Upper lobe of left lung (tissue), 6 donors: ENCODE data around the gene GMDS. TPM values are rescaled to one million over a fixed set of nuclear protein-coding genes. Genes with fewer than 3 reads are reported as not detected.

Experiments
- ATAC-seq, 2 donors: fragments of 200-7000 bp; cut with Tn5 transposase; one replicate each; pipeline ENCODE4 v1.9.1; 2022; ENCODE audit warnings: mild to moderate bottlenecking in 2 of 2, moderate library complexity in 2 of 2; ENCODE audit not compliant: low FRiP score in 2 of 2
- DNase-seq, 2 donors: peaks; one replicate each; pipeline ENCODE4 v3.0.0-alpha.2; 2019 to 2020
- H3K27ac ChIP-seq, 4 donors: fragments of 200-600 bp; sonication (generic); one replicate each; pipeline ENCODE4 v1.5.1; 2016 to 2019
- H3K27me3 ChIP-seq, 4 donors: fragments of 200-600 bp; sonication (generic); one replicate each; pipeline ENCODE4 v1.5.1; 2017 to 2019
- H3K36me3 ChIP-seq, 4 donors: fragments of 200-600 bp; sonication (generic); one replicate each; pipeline ENCODE4 v1.5.1; 2016 to 2019
- H3K4me1 ChIP-seq, 4 donors: fragments of 200-600 bp; sonication (generic); one replicate each; pipeline ENCODE4 v1.5.1; 2018 to 2019
- H3K4me3 ChIP-seq, 4 donors: fragments of 200-600 bp; sonication (generic); one replicate each; pipeline ENCODE4 v1.5.1; 2017 to 2019; ENCODE audit warnings: mild to moderate bottlenecking in 2 of 4, moderate library complexity in 1 of 4
- H3K9me3 ChIP-seq, 4 donors: fragments of 200-600 bp; sonication (generic); one replicate each; pipeline ENCODE4 v1.5.1; 2018 to 2019
- CTCF ChIP-seq, 6 experiments: fragments of 450-650 bp in 4 of 6; fragments of 200-600 bp in 2 of 6; sonication (generic) in 2 of 6; IDR thresholded peaks; one replicate each; pipeline ENCODE4 v1.5.1; 2016 to 2019; ENCODE audit warnings: antibody characterized with exemption in 6 of 6
- EP300 ChIP-seq, 4 donors: sonication (generic); formaldehyde crosslinking; IDR thresholded peaks; one replicate each; pipeline ENCODE4 v1.5.1; 2017; ENCODE audit warnings: antibody characterized with exemption in 4 of 4, control low read depth in 2 of 4
- POLR2A ChIP-seq, 4 donors: fragments of 450-650 bp; IDR thresholded peaks; one replicate each; pipeline ENCODE4 v1.5.1; 2016 to 2017; ENCODE audit warnings: antibody characterized with exemption in 4 of 4, mild to moderate bottlenecking in 2 of 4
- POLR2AphosphoS5 ChIP-seq, 2 donors: sonication (generic); formaldehyde crosslinking; IDR thresholded peaks; one replicate each; pipeline ENCODE4 v1.5.1; 2017; ENCODE audit warnings: antibody characterized with exemption in 2 of 2
- WGBS, 2 donors: methylation state at CpG; one replicate each; pipeline ENCODE4 v1.1.5; 2017 to 2018; 5-methylcytosine and 5-hydroxymethylcytosine counted together
- total RNA-seq, 6 donors: library from RNA; depleted of rRNA in 4 of 6; stranded (reverse); fragments of >200 nt in 4 of 6; gene quantifications; one replicate each; pipeline versions ENCODE4 v1.1.0 to v1.2.1, GENCODE V29; 2016 to 2021
- donor health status: DM: no; HTN: no; CAD: no; lungs with moderate emphysema.
- donor health status: DM: no; HTN: yes; CAD: no; lungs with severe emphysema.

The GMDS gene
- total RNA-seq, 6 donors from 2014 or later, result 7.6 to 17.8 (median 14.1) TPM

GRCh38 chr6:1604158-1605003 lies 641.0 kb downstream of the GMDS start:
- Histone ChIP-seq H3K27me3 (peaks cover 0 to 75% (median 58%) of the 10 kb centered on the region in 4 donors), H3K4me1 (peaks cover 39 to 65% (median 42%) of the 10 kb centered on the region in 4 donors), H3K4me3 (peak overlapping the region in 3 of 4 donors; percentile 33 to 48 (median 44)), H3K36me3 (no peaks in the 10 kb centered on the region), H3K9me3 (no peaks in the 10 kb centered on the region), H3K27ac (no peak overlapping the region)
- ATAC-seq (peak; percentile 80 to 92), DNase-seq (peak; percentile 56 to 95)
- 0 to 2% methylated on average over 27 to 75 of the region's 85 CpGs for WGBS, 2 donors
- TF ChIP-seq EP300 (IDR thresholded peaks at IDR 0.05) (no peak), CTCF (IDR thresholded peaks at IDR 0.05) (peak; percentile 92 to 98 (median 96))

- WGBS, 2 donors, result 68 to 69% methylated on average over 15 of the region's 15 CpGs
- ATAC-seq (no peak), DNase-seq (no peak)
- Histone ChIP-seq H3K4me1 (peaks cover 33 to 58% (median 37%) of the 10 kb centered on the region in 4 donors), H3K27ac (no peak overlapping the region), H3K9me3 (no peaks in the 10 kb centered on the region), H3K4me3 (no peak overlapping the region), H3K36me3 (no peaks in the 10 kb centered on the region), H3K27me3 (peaks cover 0 to 72% (median 51%) of the 10 kb centered on the region in 4 donors)
- TF ChIP-seq EP300 (IDR thresholded peaks at IDR 0.05), result no peak
Measured at GRCh38 chr6:1603708-1604107, 641.7 kb downstream of the GMDS start.

GRCh38 chr6:1602049-1602713 lies 643.2 kb downstream of the GMDS start:
- peak in 1 of 2 donors; percentile 15 for DNase-seq
- 94 to 96% methylated on average over 10 of the region's 10 CpGs for WGBS, 2 donors
- Histone ChIP-seq H3K9me3 (no peaks in the 10 kb centered on the region), H3K4me1 (peaks cover 19 to 43% (median 26%) of the 10 kb centered on the region in 4 donors), H3K27me3 (peaks cover 0 to 59% (median 38%) of the 10 kb centered on the region in 4 donors), H3K27ac (no peak overlapping the region), H3K36me3 (no peaks in the 10 kb centered on the region), H3K4me3 (no peak overlapping the region)
- ATAC-seq, result no peak
- TF ChIP-seq POLR2AphosphoS5 (IDR thresholded peaks at IDR 0.05), result no peak
- no peak for TF ChIP-seq EP300 (IDR thresholded peaks at IDR 0.05)
- no peak for TF ChIP-seq POLR2A (IDR thresholded peaks at IDR 0.05)
- TF ChIP-seq CTCF (IDR thresholded peaks at IDR 0.05), result no peak

- Histone ChIP-seq H3K4me1 (peaks cover 14 to 35% (median 22%) of the 10 kb centered on the region in 4 donors), H3K27me3 (peaks cover 0 to 51% (median 33%) of the 10 kb centered on the region in 4 donors), H3K4me3 (no peak overlapping the region), H3K27ac (no peak overlapping the region), H3K9me3 (no peaks in the 10 kb centered on the region), H3K36me3 (no peaks in the 10 kb centered on the region)
- WGBS, 2 donors, result 23 to 34% methylated on average over 28 to 36 of the region's 60 CpGs
- TF ChIP-seq EP300 (IDR thresholded peaks at IDR 0.05) (no peak), CTCF (IDR thresholded peaks at IDR 0.05) (no peak), POLR2A (IDR thresholded peaks at IDR 0.05) (no peak), POLR2AphosphoS5 (IDR thresholded peaks at IDR 0.05) (no peak)
- no peak for ATAC-seq
- DNase-seq, result peak in 1 of 2 donors; percentile 85
Measured at GRCh38 chr6:1601158-1602048, 644.0 kb downstream of the GMDS start.
